ENCODE measurements around the gene CFAP221. TPM values are rescaled to one million over a fixed set of nuclear protein-coding genes. Genes with fewer than 3 reads are reported as not detected.

Gene CFAP221
- total and polyA plus RNA-seq, 2 experiments from 2014 or later, result 0.42 to 0.65 TPM

- H3K36me3 ChIP-seq (ENCODE audit: insufficient read depth), result no peaks in the 10 kb centered on the region
- ATAC-seq (no peak), DNase-seq (ENCODE audit: low spot score) (no peak)
- Mint-ChIP-seq H3K9me3 (no peaks in the 10 kb centered on the region), H3K27me3 (ENCODE audit: insufficient read depth, low read depth, poor library complexity) (peaks cover 7% of the 10 kb centered on the region), H3K4me1 (peaks cover 10% of the 10 kb centered on the region), H3K36me3 (ENCODE audit: low read depth) (no peaks in the 10 kb centered on the region), H3K27ac (no peak overlapping the region), H3K4me3 (no peak overlapping the region; the same call in 2 of the 3 replicates)
- H3K79me2 ChIP-seq (replicated peaks; ENCODE audit: insufficient read depth), result no peaks in the 10 kb centered on the region
- H3K27ac ChIP-seq (ENCODE audit: low read depth), result no peak overlapping the region
- H3K9me2 ChIP-seq (ENCODE audit: insufficient read depth), result no peaks in the 10 kb centered on the region; the same call in none of the 2 replicates
- no peak overlapping the region for H3K4me2 ChIP-seq
- H3K4me1 ChIP-seq (ENCODE audit: insufficient read depth), result peaks cover 11% of the 10 kb centered on the region
- H3F3A ChIP-seq (replicated peaks; ENCODE audit: low read depth), result 0 out of 2 replicates have a peak, but pooled peaks cover 3% of the 10 kb centered on the region
- no peak overlapping the region for H2AFZ ChIP-seq
- no peak overlapping the region for H3K4me3 ChIP-seq
- H3K27me3 ChIP-seq (ENCODE audit: insufficient read depth), result peaks cover 15% of the 10 kb centered on the region
- TF ChIP-seq ZNF114 (CRISPR knock-in tag; IDR thresholded peaks at IDR 0.05) (no peak), ZNF462 (CRISPR knock-in tag; IDR thresholded peaks at IDR 0.05) (no peak), ZNF331 (CRISPR knock-in tag; IDR thresholded peaks at IDR 0.05; ENCODE audit: low read depth) (no peak), POLR2AphosphoS5 (IDR thresholded peaks at IDR 0.05; ENCODE audit: low read depth) (no peak), EZH2phosphoT487 (IDR thresholded peaks at IDR 0.05; ENCODE audit: unreplicated experiment) (no peak), NANOG (IDR thresholded peaks at IDR 0.05; ENCODE audit: borderline replicate concordance) (no peak), CREB1 (CRISPR knock-in tag; IDR thresholded peaks at IDR 0.05; ENCODE audit: low read depth) (no peak), EZH2 (IDR thresholded peaks at IDR 0.05; ENCODE audit: low read depth, unreplicated experiment) (no peak), JUNB (IDR thresholded peaks at IDR 0.05; ENCODE audit: unreplicated experiment) (no peak), STAT1 (IDR thresholded peaks at IDR 0.05; ENCODE audit: unreplicated experiment) (no peak), REST (IDR thresholded peaks at IDR 0.05; ENCODE audit: unreplicated experiment) (no peak)
- TF ChIP-seq, protein P1, sequence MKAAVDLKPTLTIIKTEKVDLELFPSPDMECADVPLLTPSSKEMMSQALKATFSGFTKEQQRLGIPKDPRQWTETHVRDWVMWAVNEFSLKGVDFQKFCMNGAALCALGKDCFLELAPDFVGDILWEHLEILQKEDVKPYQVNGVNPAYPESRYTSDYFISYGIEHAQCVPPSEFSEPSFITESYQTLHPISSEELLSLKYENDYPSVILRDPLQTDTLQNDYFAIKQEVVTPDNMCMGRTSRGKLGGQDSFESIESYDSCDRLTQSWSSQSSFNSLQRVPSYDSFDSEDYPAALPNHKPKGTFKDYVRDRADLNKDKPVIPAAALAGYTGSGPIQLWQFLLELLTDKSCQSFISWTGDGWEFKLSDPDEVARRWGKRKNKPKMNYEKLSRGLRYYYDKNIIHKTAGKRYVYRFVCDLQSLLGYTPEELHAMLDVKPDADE (IDR thresholded peaks at IDR 0.05), result no peak
- TF ChIP-seq, protein P2, sequence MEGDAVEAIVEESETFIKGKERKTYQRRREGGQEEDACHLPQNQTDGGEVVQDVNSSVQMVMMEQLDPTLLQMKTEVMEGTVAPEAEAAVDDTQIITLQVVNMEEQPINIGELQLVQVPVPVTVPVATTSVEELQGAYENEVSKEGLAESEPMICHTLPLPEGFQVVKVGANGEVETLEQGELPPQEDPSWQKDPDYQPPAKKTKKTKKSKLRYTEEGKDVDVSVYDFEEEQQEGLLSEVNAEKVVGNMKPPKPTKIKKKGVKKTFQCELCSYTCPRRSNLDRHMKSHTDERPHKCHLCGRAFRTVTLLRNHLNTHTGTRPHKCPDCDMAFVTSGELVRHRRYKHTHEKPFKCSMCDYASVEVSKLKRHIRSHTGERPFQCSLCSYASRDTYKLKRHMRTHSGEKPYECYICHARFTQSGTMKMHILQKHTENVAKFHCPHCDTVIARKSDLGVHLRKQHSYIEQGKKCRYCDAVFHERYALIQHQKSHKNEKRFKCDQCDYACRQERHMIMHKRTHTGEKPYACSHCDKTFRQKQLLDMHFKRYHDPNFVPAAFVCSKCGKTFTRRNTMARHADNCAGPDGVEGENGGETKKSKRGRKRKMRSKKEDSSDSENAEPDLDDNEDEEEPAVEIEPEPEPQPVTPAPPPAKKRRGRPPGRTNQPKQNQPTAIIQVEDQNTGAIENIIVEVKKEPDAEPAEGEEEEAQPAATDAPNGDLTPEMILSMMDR (conservative IDR thresholded peaks at IDR 0.05; ENCODE audit: low read depth in 2 of 2), result no peak
- H4K20me1 ChIP-seq (replicated peaks; ENCODE audit: insufficient read depth), result no peaks in the 10 kb centered on the region
These were observed 2.2 kb downstream of the CFAP221 start for GRCh38 chr2:119546447-119546767.

All from GM23338 (cell line).